CD4-positive, alpha-beta T cell treated with Interleukin-4 for 4 hours (primary cell): ENCODE data around the gene PTPRM.

Experiments
- DNase-seq: peaks from one replicate; pipeline ENCODE4 v3.0.0-alpha.2; 2020

PTPRM gene

GRCh38 chr18:8069708-8070107 lies 502.6 kb downstream of the PTPRM start:
- DNase-seq, result no peak

GRCh38 chr18:8073167-8073566 lies 506.1 kb downstream of the PTPRM start:
- DNase-seq, result no peak

GRCh38 chr18:8080092-8080491 lies 513.0 kb downstream of the PTPRM start:
- DNase-seq, result no peak

- no peak for DNase-seq
These were observed 514.2 kb downstream of the PTPRM start for GRCh38 chr18:8081267-8081666.

- no peak for DNase-seq
These were observed 514.9 kb downstream of the PTPRM start for GRCh38 chr18:8081872-8082553.

- DNase-seq, result no peak
These were observed 517.0 kb downstream of the PTPRM start for GRCh38 chr18:8084160-8084559.

GRCh38 chr18:8088626-8089025 lies 521.5 kb downstream of the PTPRM start:
- no peak for DNase-seq

- DNase-seq, result no peak
These were observed 523.9 kb downstream of the PTPRM start for GRCh38 chr18:8091035-8091434.

GRCh38 chr18:8095947-8096570 lies 528.9 kb downstream of the PTPRM start:
- DNase-seq, result no peak

- DNase-seq, result no peak
These were observed 530.3 kb downstream of the PTPRM start for GRCh38 chr18:8097399-8097798.

- no peak for DNase-seq
These were observed 530.8 kb downstream of the PTPRM start for GRCh38 chr18:8097927-8098326.

GRCh38 chr18:8106603-8107002 lies 539.5 kb downstream of the PTPRM start:
- DNase-seq, result no peak

- no peak for DNase-seq
These were observed 540.3 kb downstream of the PTPRM start for GRCh38 chr18:8107426-8107825.

- DNase-seq, result no peak
These were observed 547.4 kb downstream of the PTPRM start for GRCh38 chr18:8114480-8114879.

- no peak for DNase-seq
These were observed 549.4 kb downstream of the PTPRM start for GRCh38 chr18:8116341-8117005.

- no peak for DNase-seq
These were observed 549.9 kb downstream of the PTPRM start for GRCh38 chr18:8117006-8117371.

- DNase-seq, result no peak
These were observed 554.0 kb downstream of the PTPRM start for GRCh38 chr18:8121101-8121500.

- no peak for DNase-seq
These were observed 554.9 kb downstream of the PTPRM start for GRCh38 chr18:8121942-8122480.

GRCh38 chr18:8124232-8125146 lies 557.4 kb downstream of the PTPRM start:
- no peak for DNase-seq

GRCh38 chr18:8130096-8130495 lies 563.0 kb downstream of the PTPRM start:
- DNase-seq, result no peak

GRCh38 chr18:8133032-8133431 lies 565.9 kb downstream of the PTPRM start:
- no peak for DNase-seq

GRCh38 chr18:8133888-8134287 lies 566.8 kb downstream of the PTPRM start:
- DNase-seq, result no peak

GRCh38 chr18:8139127-8139527 lies 572.0 kb downstream of the PTPRM start:
- no peak for DNase-seq
